SK-N-SH treated with all-trans-retinoic acid at 6 μM for 48 hours (cell line): ENCODE results near the gene LARGE1.

Experiments
- ARNTL ChIP-seq: fragments of 450-650 bp; formaldehyde crosslinking; IDR thresholded peaks from 2 replicates; pipeline ENCODE4 v1.5.0; 2020; ENCODE audit warnings: low read depth, mild to moderate bottlenecking, moderate library complexity, borderline replicate concordance
- ESRRG ChIP-seq: fragments of 250-450 bp; sonication (Bioruptor Pico); IDR thresholded peaks from 2 replicates; pipeline ENCODE4 v1.6.1; 2021; ENCODE audit warnings: mild to moderate bottlenecking
- PATZ1 ChIP-seq: fragments of 250-450 bp; sonication (Bioruptor Pico); IDR thresholded peaks from 2 replicates; pipeline ENCODE4 v1.8.0; 2020; ENCODE audit warnings: mild to moderate bottlenecking, moderate library complexity, borderline replicate concordance
- PPARA ChIP-seq: fragments of 250-450 bp; sonication (Bioruptor Pico); IDR thresholded peaks from 2 replicates; pipeline ENCODE4 v1.5.0; 2020; ENCODE audit warnings: mild to moderate bottlenecking, borderline replicate concordance
- TOX ChIP-seq: fragments of 250-450 bp; sonication (Bioruptor Pico); IDR thresholded peaks from 2 replicates; pipeline ENCODE4 v1.8.0; 2021; ENCODE audit warnings: mild to moderate bottlenecking, moderate library complexity, borderline replicate concordance
- ZC3H10 ChIP-seq: fragments of 250-450 bp; sonication (Bioruptor Pico); IDR thresholded peaks from 2 replicates; pipeline ENCODE4 v1.5.1; 2021; ENCODE audit warnings: mild to moderate bottlenecking, moderate library complexity
- ZFP30 ChIP-seq: fragments of 450-650 bp; formaldehyde crosslinking; IDR thresholded peaks from 2 replicates; pipeline ENCODE4 v1.5.0; 2022; ENCODE audit warnings: mild to moderate bottlenecking, moderate library complexity
- ZNF70 ChIP-seq: fragments of 450-650 bp; formaldehyde crosslinking; IDR thresholded peaks from 2 replicates; pipeline ENCODE4 v1.5.0; 2020; ENCODE audit warnings: mild to moderate bottlenecking, moderate library complexity

GRCh38 chr22:33842421-33843094 is 77.7 kb downstream of the LARGE1 start:
- TF ChIP-seq ARNTL (CRISPR knock-in tag), result no peak
- TF ChIP-seq ZFP30, result no peak
- no peak for TF ChIP-seq PATZ1 (CRISPR knock-in tag)
- no peak for TF ChIP-seq TOX
- no peak for TF ChIP-seq ZC3H10 (CRISPR knock-in tag)
- TF ChIP-seq ZNF70 (CRISPR knock-in tag), result no peak
- no peak for TF ChIP-seq ESRRG
- TF ChIP-seq PPARA, result no peak
